ENCODE measurements around the gene PRKN. TPM values are rescaled to one million over a fixed set of nuclear protein-coding genes. Genes with fewer than 3 reads are reported as not detected.
A peak's percentile ranks its signal among the peaks of the same experiment; 100 is the strongest.
"Not testable (repeated sequence)": the region's sequence is repeated elsewhere in the genome, so short reads cannot be mapped to it uniquely, and the experiment has no call there.

Gene PRKN
- polyA plus RNA-seq, 6 donors from 2014 or later = 1.4 to 9.3 (median 3.6) TPM

- H3K27ac Mint-ChIP-seq = no peak overlapping the region
- H3K4me1 Mint-ChIP-seq = no peaks in the 10 kb centered on the region
- no peak overlapping the region for H3K4me3 Mint-ChIP-seq
Measured at GRCh38 chr6:162409741-162410691, 317.6 kb downstream of the PRKN start.

GRCh38 chr6:162408826-162409535 lies 318.6 kb downstream of the PRKN start:
- Mint-ChIP-seq H3K4me3 (no peak overlapping the region), H3K27me3 (no peaks in the 10 kb centered on the region), H3K27ac (no peak overlapping the region), H3K9me3 (peaks cover 0 to 9% (median 0%) of the 10 kb centered on the region in 7 donors), H3K36me3 (no peaks in the 10 kb centered on the region), H3K4me1 (no peaks in the 10 kb centered on the region)
- DNase-seq = no peak
- ATAC-seq (ENCODE audit: low read depth in 2 of 2) = no peak

More at GRCh38 chr6:162409741-162410691, 317.6 kb downstream of the PRKN start:
- no peaks in the 10 kb centered on the region for H3K36me3 Mint-ChIP-seq
- DNase-seq (no peak), ATAC-seq (ENCODE audit: low read depth in 2 of 2) (no peak)
- peaks cover 0 to 7% (median 0%) of the 10 kb centered on the region in 7 donors for H3K9me3 Mint-ChIP-seq
- H3K27me3 Mint-ChIP-seq = no peaks in the 10 kb centered on the region

GRCh38 chr6:162404951-162405350 lies 322.6 kb downstream of the PRKN start:
- Mint-ChIP-seq H3K27me3 (no peaks in the 10 kb centered on the region), H3K9me3 (peaks cover 0 to 9% (median 4%) of the 10 kb centered on the region in 7 donors), H3K4me3 (peak overlapping the region in 1 of 8 donors; percentile 9), H3K4me1 (no peaks in the 10 kb centered on the region), H3K36me3 (no peaks in the 10 kb centered on the region), H3K27ac (no peak overlapping the region)
- no peak for DNase-seq
- no peak for ATAC-seq (ENCODE audit: low read depth in 2 of 2)

GRCh38 chr6:162403031-162403430 lies 324.5 kb downstream of the PRKN start:
- no peak for DNase-seq
- Mint-ChIP-seq H3K36me3 (peaks cover 0 to 4% of the 10 kb centered on the region in 2 donors), H3K9me3 (peaks cover 0 to 11% (median 6%) of the 10 kb centered on the region in 7 donors), H3K4me1 (no peaks in the 10 kb centered on the region), H3K27ac (peak overlapping the region in 1 of 6 donors; percentile 46), H3K27me3 (no peaks in the 10 kb centered on the region), H3K4me3 (peak overlapping the region in 1 of 8 donors; percentile 16)
- ATAC-seq (ENCODE audit: low read depth in 2 of 2) = no peak

- ATAC-seq (ENCODE audit: low read depth in 2 of 2) = no peak
- H3K4me1 Mint-ChIP-seq = no peaks in the 10 kb centered on the region
- no peaks in the 10 kb centered on the region for H3K27me3 Mint-ChIP-seq
- H3K36me3 Mint-ChIP-seq = peaks cover 0 to 4% of the 10 kb centered on the region in 2 donors
- H3K4me3 Mint-ChIP-seq = no peak overlapping the region
- DNase-seq = no peak
- peaks cover 0 to 10% (median 2%) of the 10 kb centered on the region in 7 donors for H3K9me3 Mint-ChIP-seq
- H3K27ac Mint-ChIP-seq = no peak overlapping the region
Measured at GRCh38 chr6:162395181-162395580, 332.4 kb downstream of the PRKN start.

GRCh38 chr6:162390961-162391811 lies 336.4 kb downstream of the PRKN start:
- H3K36me3 Mint-ChIP-seq; DNase-seq; ATAC-seq (ENCODE audit: low read depth in 2 of 2); H3K27ac Mint-ChIP-seq; H3K4me1 Mint-ChIP-seq; H3K9me3 Mint-ChIP-seq; H3K27me3 Mint-ChIP-seq; H3K4me3 Mint-ChIP-seq: not testable (repeated sequence)

- Mint-ChIP-seq H3K36me3 (no peaks in the 10 kb centered on the region), H3K4me1 (no peaks in the 10 kb centered on the region), H3K9me3 (peaks cover 0 to 2% (median 0%) of the 10 kb centered on the region in 7 donors), H3K4me3 (no peak overlapping the region), H3K27ac (no peak overlapping the region), H3K27me3 (no peaks in the 10 kb centered on the region)
- DNase-seq (no peak), ATAC-seq (ENCODE audit: low read depth in 2 of 2) (no peak)
Measured at GRCh38 chr6:162389343-162390085, 338.1 kb downstream of the PRKN start.

GRCh38 chr6:162388383-162388777 lies 339.2 kb downstream of the PRKN start:
- H3K4me1 Mint-ChIP-seq = no peaks in the 10 kb centered on the region
- peak overlapping the region in 1 of 6 donors; percentile 42 for H3K27ac Mint-ChIP-seq
- ATAC-seq (ENCODE audit: low read depth in 2 of 2) (no peak), DNase-seq (no peak)
- peaks cover 0 to 2% (median 0%) of the 10 kb centered on the region in 7 donors for H3K9me3 Mint-ChIP-seq
- H3K4me3 Mint-ChIP-seq = no peak overlapping the region
- H3K27me3 Mint-ChIP-seq = no peaks in the 10 kb centered on the region
- no peaks in the 10 kb centered on the region for H3K36me3 Mint-ChIP-seq

- H3K4me3 Mint-ChIP-seq = no peak overlapping the region
- DNase-seq (no peak), ATAC-seq (ENCODE audit: low read depth in 2 of 2) (no peak)
- H3K27ac Mint-ChIP-seq = peak overlapping the region in 2 of 6 donors; percentile 39
- peaks cover 0 to 2% (median 0%) of the 10 kb centered on the region in 7 donors for H3K9me3 Mint-ChIP-seq
- no peaks in the 10 kb centered on the region for H3K36me3 Mint-ChIP-seq
- H3K4me1 Mint-ChIP-seq = no peaks in the 10 kb centered on the region
- no peaks in the 10 kb centered on the region for H3K27me3 Mint-ChIP-seq
Measured at GRCh38 chr6:162387718-162388382, 339.7 kb downstream of the PRKN start.

- Mint-ChIP-seq H3K27ac (no peak overlapping the region), H3K36me3 (peaks cover 0 to 4% of the 10 kb centered on the region in 2 donors), H3K4me3 (no peak overlapping the region), H3K4me1 (no peaks in the 10 kb centered on the region), H3K9me3 (peaks cover 0 to 2% (median 0%) of the 10 kb centered on the region in 7 donors), H3K27me3 (no peaks in the 10 kb centered on the region)
- no peak for ATAC-seq (ENCODE audit: low read depth in 2 of 2)
- DNase-seq = no peak
Measured at GRCh38 chr6:162385980-162386379, 341.6 kb downstream of the PRKN start.

GRCh38 chr6:162379757-162380409 lies 347.7 kb downstream of the PRKN start:
- Mint-ChIP-seq H3K4me1 (no peaks in the 10 kb centered on the region), H3K36me3 (peaks cover 0 to 6% of the 10 kb centered on the region in 2 donors), H3K4me3 (peak overlapping the region in 1 of 8 donors; percentile 6), H3K27me3 (no peaks in the 10 kb centered on the region), H3K9me3 (peaks cover 0 to 3% (median 0%) of the 10 kb centered on the region in 7 donors), H3K27ac (peak overlapping the region in 1 of 6 donors; percentile 27)
- ATAC-seq (ENCODE audit: low read depth in 2 of 2) (no peak), DNase-seq (no peak)

GRCh38 chr6:162377735-162378134 lies 349.8 kb downstream of the PRKN start:
- no peaks in the 10 kb centered on the region for H3K27me3 Mint-ChIP-seq
- DNase-seq = no peak
- no peak for ATAC-seq (ENCODE audit: low read depth in 2 of 2)
- H3K9me3 Mint-ChIP-seq = peaks cover 0 to 3% (median 0%) of the 10 kb centered on the region in 7 donors
- H3K36me3 Mint-ChIP-seq = peaks cover 0 to 6% of the 10 kb centered on the region in 2 donors
- no peak overlapping the region for H3K27ac Mint-ChIP-seq
- no peak overlapping the region for H3K4me3 Mint-ChIP-seq
- H3K4me1 Mint-ChIP-seq = no peaks in the 10 kb centered on the region

Measured in naive B cell (primary cell).